GM19043 (cell line): ENCODE measurements around the gene ZNF800.

Experiments
- ATAC-seq: cut with Tn5 transposase; IDR thresholded peaks from one replicate; pipeline ENCODE4 v1.9.1; 2021; ENCODE audit warnings: low read depth; ENCODE audit not compliant: unreplicated experiment

The ZNF800 gene

GRCh38 chr7:127390817-127391590 is 1.5 kb downstream of the ZNF800 start:
- no peak for ATAC-seq

GRCh38 chr7:127390186-127390816 is 2.2 kb downstream of the ZNF800 start:
- ATAC-seq = no peak

- no peak for ATAC-seq
These were observed 3.2 kb downstream of the ZNF800 start for GRCh38 chr7:127389321-127389720.

- no peak for ATAC-seq
These were observed 4.5 kb downstream of the ZNF800 start for GRCh38 chr7:127387974-127388373.

GRCh38 chr7:127383123-127383835 is 9.2 kb downstream of the ZNF800 start:
- no peak for ATAC-seq

- no peak for ATAC-seq
These were observed 10.0 kb downstream of the ZNF800 start for GRCh38 chr7:127382301-127383085.

GRCh38 chr7:127380479-127380878 is 12.0 kb downstream of the ZNF800 start:
- ATAC-seq = no peak

- no peak for ATAC-seq
These were observed 12.9 kb downstream of the ZNF800 start for GRCh38 chr7:127379642-127380041.

- no peak for ATAC-seq
These were observed 14.0 kb downstream of the ZNF800 start for GRCh38 chr7:127378537-127378936.

- ATAC-seq = no peak
These were observed 15.1 kb downstream of the ZNF800 start for GRCh38 chr7:127377425-127377824.

GRCh38 chr7:127375631-127376030 is 16.9 kb downstream of the ZNF800 start:
- ATAC-seq = no peak

- ATAC-seq = no peak
These were observed 24.8 kb downstream of the ZNF800 start for GRCh38 chr7:127367679-127368078.

- ATAC-seq = no peak
These were observed 25.8 kb downstream of the ZNF800 start for GRCh38 chr7:127366680-127367079.

- no peak for ATAC-seq
These were observed 26.6 kb downstream of the ZNF800 start for GRCh38 chr7:127365957-127366315.

- no peak for ATAC-seq
These were observed 27.1 kb downstream of the ZNF800 start for GRCh38 chr7:127365164-127365956.

GRCh38 chr7:127362364-127363027 is 30.0 kb downstream of the ZNF800 start:
- ATAC-seq = no peak

GRCh38 chr7:127361736-127362135 is 30.8 kb downstream of the ZNF800 start:
- no peak for ATAC-seq

- ATAC-seq = no peak
These were observed 33.5 kb downstream of the ZNF800 start for GRCh38 chr7:127359011-127359410.

GRCh38 chr7:127353897-127354296 is 38.6 kb downstream of the ZNF800 start:
- ATAC-seq = no peak

GRCh38 chr7:127350586-127350985 is 41.9 kb downstream of the ZNF800 start:
- ATAC-seq = no peak
